Gastroesophageal sphincter (tissue), 3 donors: Measurements from ENCODE around the gene TPCN1.

Source experiments
- CTCF ChIP-seq, 4 experiments: fragments of 200-600 bp in 2 of 4; fragments of 450-650 bp in 2 of 4; sonication (generic) in 1 of 4; IDR thresholded peaks; one replicate each; pipeline ENCODE4 v1.5.1; 2017 to 2019; ENCODE audit warnings: antibody characterized with exemption in 4 of 4, mild to moderate bottlenecking in 2 of 4, moderate library complexity in 2 of 4
- EP300 ChIP-seq: sonication (generic); formaldehyde crosslinking; IDR thresholded peaks from one replicate; pipeline ENCODE4 v1.6.1; 2017; ENCODE audit warnings: antibody characterized with exemption, mild to moderate bottlenecking
- POLR2A ChIP-seq, 2 donors: fragments of 450-650 bp; IDR thresholded peaks; one replicate each; pipeline ENCODE4 v1.6.1; 2017; ENCODE audit warnings: antibody characterized with exemption in 2 of 2, mild to moderate bottlenecking in 2 of 2, moderate library complexity in 1 of 2
- POLR2AphosphoS5 ChIP-seq: sonication (generic); formaldehyde crosslinking; IDR thresholded peaks from one replicate; pipeline ENCODE4 v1.6.1; 2017; ENCODE audit warnings: antibody characterized with exemption

- TF ChIP-seq POLR2AphosphoS5 = no peak
- no peak for TF ChIP-seq CTCF (IDR thresholded peaks at IDR 0.05)
- no peak for TF ChIP-seq POLR2A (IDR thresholded peaks at IDR 0.05)
- TF ChIP-seq EP300 = no peak
Measured at GRCh38 chr12:113298472-113298817, 77.2 kb downstream of the TPCN1 start.
